Measurements from ENCODE around the gene CGREF1.

The CGREF1 gene

DNA sequence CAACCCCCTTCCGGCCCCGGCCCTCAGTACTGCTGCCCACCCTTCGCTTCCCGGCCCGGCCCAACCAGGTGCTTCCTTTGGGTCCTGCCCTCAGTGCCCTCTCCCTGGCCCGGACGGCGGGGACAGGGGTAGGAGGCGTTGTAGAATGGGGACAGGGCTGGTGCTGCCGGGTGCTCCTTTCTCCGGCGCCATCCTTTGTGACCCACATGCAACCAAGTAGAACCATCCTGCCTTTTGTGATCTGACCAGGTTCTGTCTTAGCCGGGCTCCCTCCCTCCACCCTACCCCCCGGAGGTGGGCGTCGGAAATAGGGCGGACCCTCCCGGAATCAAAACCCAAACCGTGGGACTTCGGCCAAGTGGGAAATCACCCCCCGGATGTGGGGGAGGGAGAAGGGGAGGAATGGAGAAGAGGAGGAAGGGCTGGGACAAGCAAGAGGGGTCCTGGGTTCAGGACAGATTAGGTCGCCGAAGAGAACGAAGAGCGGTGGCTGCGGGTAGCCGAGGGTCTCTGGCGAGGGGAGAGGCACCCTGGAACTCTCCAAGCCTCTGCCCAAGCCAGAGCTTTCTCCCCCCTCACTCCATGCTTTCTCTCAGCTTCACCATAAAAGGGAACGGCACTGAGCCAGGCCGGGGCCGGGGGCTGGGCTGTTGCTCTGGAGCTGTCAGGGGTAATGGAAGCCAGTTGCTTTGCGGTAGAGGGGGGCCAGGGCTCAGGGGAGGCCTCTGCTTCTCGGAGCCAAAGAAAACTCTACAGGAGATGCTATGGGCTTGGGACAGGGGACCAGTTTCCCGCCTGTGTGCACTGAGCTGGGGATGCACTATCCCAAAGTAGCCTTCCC lies 46.7 kb downstream of the CGREF1 start:
- peak; percentile 85 for DNase-seq

DNA sequence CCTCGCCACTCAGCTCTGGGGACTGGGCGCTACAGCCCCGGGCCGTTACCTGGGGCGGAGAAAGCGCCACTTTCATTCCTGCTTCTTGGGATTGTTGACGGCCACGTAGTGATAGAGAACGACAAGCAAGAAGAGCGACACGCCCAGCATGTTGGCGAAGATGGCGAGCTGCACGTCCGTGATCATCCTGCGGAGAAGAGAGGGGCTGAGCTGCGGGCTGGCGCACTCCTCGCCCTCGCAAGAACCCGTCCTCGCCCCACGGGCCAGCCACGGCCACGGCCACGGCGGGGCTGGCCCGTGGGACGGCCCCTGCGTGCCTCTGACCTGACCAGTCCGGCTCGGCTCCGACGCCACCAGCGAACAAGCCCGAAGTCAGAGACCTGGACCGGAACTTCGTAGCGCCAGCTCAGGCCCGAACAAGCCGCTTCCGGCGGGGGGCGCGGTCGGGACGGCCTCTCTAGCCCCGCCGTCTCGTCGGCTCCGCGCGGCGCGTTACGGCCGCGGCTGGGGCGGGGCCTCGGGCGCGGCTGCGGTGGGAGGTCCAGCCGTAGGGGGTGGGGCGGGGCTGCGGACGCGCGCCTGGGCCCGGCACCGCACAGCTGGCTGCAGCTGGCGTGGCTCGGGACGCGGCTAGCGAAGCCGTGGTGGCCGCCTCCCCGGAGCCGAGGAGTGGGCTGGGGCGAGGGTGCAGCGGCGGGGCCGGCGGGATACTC lies 47.5 kb downstream of the CGREF1 start, which contains the start of gene OST4:
TSS of gene OST4 (minus strand) at position 378 of the 713 bp plus-strand sequence.
- peak; percentile 96 for DNase-seq

DNA sequence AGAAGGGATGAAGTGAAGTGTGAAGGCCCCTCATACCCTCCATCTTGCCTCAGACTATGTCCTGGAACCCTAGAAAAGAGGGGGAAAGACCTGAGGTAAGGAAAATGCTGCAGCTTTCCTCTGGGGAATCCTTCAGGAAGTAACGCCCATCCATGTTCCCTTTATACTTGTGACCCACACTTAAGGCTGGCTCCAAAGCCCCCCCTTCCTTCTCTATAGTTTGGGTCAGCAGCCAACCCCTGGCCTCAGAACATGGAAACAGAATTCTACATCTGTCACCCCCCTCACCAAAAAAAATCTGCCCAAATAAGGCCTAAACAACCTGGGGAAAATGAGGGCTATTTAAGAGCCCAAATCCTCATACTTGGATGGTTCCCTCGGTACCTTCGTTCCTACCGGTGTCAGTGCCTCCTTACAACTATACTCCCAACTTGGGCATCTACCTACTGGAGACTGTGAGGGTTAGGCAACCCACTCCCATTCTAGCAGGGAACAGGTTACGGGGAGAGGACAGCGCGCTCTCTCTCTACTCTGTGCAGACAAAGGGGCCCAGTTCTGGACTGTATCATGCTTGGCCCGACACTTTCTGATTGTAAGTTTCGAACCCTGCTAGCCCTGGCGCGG lies 48.2 kb downstream of the CGREF1 start:
- no peak for DNase-seq

DNA sequence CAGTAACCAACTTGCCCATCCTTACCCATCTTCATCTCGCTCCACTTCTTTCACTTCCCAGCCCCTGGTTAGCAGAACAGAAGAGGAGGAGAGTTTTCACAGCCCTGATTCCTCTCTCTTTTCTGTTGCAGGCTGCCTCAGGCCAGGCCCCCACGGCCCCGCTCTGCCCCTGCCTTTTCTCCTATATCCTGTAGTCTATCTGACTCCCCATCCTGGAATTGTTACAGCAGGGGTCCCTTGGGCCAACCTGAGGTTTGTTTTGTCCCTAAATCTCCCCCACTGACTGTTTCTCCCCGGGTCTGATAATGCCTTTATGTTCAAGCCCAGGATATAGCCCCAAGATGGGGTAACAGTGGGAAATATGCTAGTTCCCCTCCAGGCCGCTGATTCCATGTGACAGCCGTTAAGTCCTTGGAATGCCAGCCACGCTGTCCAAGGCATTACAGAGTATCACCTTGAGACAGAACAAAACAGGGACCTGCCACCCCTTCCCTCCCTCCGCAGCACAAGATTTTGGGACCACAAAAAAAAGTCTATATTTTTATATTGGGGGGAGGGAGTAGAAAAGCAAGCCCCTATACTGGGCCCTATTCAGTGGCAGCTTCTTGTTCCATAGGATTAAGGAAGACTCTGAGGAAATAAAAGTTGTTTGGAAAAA lies 48.8 kb downstream of the CGREF1 start:
- DNase-seq: no peak

DNA sequence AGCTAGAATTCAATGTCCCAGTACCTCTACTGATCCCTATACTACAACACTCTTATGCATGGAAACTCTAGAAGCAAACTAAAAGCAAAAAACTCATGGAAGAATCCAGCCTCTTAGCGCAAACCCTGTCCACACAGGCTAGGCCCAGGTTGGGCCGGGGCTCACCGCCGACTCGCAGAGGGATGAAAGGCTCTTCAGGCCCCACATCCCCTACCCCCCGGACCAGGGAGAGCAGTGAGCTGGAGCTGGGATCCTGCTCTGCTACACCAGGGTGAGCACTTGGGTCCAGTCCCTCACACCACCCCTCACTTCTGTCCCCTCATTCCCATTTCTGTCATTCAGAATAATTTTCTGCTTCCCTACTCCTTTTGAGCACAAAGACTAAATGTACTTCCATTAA lies 49.5 kb downstream of the CGREF1 start:
- no peak for DNase-seq

DNA sequence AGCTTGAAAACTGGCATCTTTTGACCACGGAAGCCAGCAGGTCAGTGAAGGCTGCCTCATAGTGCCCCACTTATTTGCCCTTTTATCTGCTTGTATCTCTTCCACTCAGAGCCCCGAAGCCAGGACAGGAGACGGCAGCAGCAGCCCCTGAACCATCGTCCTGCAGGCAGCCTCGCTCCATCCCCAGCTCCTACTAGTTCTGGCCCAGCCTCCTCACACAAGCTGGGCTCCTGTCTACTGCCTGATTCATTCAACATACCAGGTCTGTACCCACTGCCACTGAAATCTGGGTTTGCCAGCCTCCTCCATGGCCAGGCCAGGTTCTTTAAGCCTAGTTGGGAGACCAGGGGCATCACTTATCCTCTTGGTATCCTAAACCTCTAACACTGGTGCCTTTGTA lies 51.5 kb downstream of the CGREF1 start:
- no peak for DNase-seq

DNA sequence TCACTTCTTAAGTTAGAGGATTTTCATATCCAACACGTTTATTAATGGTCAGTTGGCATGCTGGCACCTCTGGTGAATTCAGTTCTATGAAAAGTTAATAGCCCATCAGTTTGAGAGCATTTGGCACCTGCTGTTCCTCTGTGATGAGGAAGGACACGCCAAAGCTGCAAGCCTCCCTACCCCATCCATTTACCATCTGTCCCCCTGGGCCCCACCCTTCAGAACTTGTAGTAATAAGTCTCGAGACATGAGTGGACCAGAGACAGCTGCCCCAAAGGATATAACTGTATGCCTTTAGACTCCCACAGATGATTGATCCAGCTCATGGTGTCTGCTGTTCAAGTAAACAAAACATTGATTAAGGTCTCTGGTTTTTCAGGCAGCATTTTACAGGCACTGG lies 53.8 kb downstream of the CGREF1 start:
- DNase-seq: no peak

DNA sequence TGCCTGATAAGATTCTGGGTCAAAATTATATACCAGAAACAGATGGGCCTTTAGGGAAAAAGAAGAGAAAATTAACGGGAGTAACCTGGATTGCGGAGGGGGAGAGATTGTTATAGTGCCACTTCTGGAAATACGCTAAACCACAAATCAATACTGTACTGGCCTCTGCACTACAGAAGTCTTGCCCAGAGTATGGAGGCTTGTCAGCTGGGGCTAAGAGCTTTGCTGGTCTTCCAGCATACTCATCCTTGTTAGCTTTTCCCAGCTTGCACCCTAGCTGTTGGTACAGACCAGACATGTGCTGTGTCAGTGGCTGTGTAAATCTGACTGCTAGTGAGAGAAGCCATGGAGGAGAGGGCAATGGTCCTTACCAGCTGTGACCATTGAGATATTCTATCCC lies 58.6 kb downstream of the CGREF1 start:
- DNase-seq: no peak

DNA sequence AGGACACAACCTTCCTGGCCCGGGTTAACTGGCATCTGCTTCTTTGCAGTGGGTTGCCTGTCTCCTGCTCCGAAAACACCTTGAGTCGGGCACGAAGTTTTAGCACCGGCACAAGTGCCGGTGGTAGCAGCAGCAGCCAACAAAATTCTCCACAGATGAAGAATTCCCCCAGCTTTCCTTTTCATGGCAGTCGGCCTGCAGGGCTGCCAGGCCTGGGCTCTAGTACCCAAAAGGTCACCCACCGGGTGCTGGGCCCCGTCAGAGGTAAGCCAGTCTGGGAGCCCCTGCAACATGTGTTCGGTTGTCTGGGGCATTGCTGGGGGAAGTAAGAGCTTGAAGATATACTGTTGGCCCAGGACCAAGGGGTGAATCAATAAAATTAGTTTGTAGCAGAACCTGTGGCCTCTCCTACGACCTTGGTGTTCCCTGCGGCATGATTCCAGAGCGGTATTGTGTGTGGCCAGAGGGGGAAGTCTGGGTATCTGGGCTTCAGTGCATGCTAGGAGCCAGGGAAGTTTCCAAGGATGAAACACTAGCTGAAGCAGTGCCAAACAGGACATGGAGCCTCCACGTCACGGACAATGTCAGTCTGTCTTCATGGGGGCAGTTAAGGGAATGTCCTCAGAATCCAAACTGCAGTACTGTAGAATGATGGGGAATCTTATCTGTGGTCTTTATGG lies 59.6 kb downstream of the CGREF1 start:
- no peak for DNase-seq

DNA sequence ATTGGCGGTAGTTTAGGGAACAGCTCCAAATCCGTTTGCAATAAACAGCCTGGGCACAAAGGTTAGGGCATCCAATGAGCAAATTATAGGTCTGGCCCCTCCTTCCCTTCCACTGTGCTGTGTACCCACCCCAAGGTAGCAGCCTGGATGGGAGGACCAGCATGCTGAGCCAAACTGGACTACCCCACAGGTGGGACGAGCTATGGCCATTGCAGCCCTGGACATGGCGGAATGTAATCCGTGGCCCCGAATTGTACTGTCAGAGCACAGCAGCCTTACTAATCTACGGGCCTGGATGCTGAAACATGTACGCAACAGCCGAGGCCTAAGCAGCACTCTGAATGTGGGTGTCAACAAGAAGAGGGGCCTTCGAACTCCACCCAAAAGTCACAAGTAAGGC lies 60.7 kb downstream of the CGREF1 start:
- DNase-seq: no peak

DNA sequence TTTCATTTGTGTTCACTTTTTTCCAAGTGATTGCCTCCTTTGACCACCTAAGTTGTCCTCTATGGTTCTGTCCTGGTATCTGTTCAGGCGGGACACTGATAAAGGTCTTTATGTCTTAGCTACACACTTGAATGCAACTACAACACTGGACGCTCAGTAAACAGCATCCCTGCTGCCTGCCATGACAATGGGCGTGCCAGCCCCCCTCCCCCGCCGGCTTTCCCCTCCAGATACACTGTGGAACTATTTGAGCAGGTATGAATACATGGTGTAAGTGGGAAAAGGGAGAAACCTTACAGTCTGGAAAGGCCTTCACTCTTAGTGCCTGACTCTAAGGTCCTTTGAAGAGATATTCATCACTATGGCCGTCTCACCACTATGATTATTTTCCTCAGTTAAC lies 61.7 kb downstream of the CGREF1 start:
- no peak for DNase-seq

DNA sequence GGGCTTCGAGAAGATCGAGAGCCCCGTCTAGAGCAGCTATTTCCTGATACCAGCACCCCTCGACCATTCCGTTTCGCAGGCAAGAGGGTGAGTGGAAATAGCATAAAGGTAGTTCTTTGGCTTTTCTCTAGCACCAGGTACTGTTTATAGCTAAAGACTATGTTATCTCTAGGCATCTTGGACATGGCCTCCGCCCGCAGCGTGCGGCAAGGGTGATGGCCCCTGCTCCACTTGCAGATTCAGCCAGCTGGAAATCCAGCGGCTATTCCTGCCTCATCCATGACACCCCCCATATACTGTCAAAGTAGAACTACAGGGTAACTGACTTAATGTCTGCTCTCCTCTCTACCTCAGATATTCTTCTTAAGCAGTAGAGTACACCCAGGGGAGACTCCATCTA lies 64.2 kb downstream of the CGREF1 start:
- no peak for DNase-seq

DNA sequence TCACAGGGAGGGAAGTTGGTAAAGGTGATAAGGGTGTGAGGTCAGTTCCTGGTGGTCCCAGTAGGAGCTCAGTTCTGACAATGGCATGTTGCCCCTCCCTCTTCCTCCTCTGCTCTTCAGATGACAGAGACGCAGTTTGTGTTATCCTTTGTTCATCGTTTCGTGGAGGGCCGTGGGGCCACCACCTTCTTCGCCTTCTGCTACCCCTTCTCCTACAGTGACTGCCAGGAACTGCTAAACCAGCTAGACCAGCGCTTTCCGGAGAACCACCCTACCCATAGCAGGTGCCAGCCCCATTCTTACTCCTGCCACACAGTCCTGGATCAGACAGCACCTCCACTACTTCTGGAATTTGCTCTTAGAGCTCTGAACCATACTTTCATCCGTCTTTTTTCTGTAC lies 65.2 kb downstream of the CGREF1 start:
- no peak for DNase-seq

DNA sequence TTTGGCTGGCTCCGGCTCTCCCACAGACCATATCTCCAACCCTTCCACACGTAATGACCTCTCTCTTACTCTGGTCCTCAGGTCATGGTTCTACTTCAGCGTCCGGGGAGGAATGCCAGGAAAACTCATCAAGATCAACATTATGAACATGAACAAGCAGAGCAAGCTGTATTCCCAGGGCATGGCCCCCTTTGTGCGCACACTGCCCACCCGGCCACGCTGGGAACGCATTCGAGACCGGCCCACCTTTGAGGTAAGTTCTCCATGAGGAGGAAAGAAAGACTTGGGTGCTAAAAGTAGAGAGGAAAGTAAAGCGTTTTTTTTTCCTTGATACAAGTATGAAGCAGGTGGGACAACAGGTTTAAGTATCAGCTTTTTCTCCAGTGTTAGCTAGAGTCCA lies 65.6 kb downstream of the CGREF1 start:
- DNase-seq: no peak

DNA sequence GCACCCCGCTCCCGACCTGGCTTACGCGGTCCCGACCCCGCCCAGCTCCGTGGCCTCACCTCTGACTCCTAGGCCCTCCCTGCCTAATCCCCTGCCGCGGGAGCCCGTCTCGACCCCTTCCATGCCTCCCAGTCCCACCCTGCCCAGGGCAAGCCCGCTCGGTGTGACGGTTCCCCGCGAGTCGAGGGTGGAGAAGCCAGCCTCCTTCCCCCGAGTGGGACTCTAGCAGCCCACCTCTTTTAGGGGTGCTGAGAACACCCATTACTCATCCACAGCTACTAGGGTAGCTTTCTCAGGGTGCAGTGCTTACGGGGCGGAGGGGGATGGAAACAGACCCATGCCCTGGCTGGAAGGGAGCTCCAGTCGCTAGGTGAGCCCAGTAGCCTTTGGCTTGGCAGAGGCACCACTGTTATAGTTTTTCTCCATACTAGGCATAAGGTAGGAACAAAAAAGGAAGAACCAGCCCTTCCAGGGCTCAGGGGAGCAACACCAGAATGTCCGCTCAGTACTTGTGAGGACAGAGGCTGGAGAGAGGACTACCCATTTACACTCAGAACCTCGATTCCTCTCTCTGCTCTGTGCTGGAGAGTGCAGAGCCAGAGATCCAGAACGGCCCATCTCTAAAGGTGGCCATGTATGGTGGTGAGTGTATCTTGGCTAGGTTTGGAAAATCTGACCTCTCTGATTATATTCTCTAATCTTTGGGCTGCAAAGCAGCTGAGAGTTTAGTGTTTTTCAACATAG lies 66.9 kb downstream of the CGREF1 start:
- peak; percentile 61 for DNase-seq

DNA sequence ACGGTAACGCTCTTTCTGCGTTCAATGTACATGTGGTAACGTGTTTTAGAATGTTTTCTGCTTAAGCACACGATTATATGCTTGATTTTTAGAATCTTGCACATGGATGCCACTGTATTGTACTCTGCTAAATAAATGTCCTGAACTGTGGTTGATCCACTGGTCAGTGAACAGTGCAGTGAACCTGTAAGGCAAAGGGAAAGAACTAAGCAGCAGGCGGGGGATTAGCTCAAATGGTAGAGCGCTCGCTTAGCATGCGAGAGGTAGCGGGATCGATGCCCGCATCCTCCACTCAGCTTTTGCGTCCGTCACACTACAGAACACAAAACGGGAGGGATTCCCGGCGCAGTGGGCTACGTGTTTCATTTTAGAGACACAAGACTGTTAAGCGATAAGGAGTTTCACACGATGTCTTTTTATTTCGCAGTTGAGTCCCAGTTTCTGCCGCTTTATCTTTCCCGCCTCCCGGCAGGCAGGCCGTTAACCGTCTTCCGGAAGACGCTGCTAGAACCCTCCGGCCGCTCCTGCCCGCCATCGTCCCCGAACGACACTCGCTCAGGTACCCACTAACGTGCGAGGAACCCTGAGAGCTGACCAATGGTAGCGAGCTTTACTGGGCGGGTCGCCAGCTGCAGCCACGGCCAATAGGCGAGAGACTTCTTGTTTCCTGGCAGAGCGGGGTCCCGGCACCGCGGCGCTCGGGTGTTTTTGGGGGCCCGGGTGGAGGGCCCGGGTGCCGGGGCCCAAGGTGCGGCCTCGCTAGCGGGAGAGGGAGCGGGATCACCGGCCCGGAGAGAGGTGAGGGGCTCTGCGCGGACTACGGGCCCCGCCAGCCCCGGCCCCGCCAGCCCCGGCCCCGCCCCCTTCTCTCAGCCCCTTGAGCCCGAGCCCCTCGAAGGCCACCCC lies 67.7 kb downstream of the CGREF1 start, which contains the start of gene AGBL5:
TSS of gene AGBL5 (plus strand) at position 673 of the 906 bp plus-strand sequence. CDS start 1,291 bp downstream, outside the sequence.
- peak; percentile 97 for DNase-seq
